ENCODE data around the gene C11orf21. TPM values are rescaled to one million over a fixed set of nuclear protein-coding genes. Genes with fewer than 3 reads are reported as not detected.

Gene C11orf21
- total and polyA plus RNA-seq, 2 of the 8 experiments (the other 6 are each of a cell fraction or from before 2014, with no cell fraction given): not detected

DNA sequence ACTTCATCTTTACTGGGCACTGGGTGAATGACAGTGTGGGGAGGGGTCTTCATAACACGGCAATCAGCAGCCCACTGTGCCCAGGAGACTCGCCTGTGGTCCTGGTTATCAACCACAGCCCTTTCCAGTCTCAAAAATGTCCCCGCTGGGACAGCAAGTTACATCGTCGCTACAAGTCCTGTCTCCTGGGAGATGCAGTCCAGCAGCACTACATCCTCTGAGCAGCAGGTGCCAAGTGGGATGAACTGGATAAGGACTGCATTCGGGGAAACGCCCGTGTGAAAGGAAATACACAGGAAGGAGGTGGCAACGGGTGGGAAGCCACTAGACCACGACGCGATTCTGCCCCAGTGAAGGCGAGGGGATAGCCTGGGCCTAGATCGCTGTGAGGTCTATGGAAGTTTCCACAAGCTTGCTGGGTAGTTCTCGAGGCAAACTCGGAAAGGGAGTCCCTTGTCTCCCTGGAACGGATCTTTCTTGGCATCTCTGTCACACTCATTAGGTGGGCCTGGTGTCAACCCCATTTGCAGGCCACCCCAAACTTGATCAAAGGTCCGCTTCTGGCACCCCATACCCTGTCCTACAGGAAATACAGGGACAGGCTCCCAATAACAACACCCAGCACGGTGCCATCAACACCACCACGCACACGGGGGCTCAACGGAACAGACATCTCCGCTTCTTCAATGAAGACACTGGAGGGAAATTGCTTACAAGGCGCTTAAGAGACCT lies 35.7 kb downstream of the C11orf21 start:
- 89% methylated on average over 24 of the region's 24 CpGs; no CpG with 5 or more reads in 1 of the 2 experiments for WGBS, 2 experiments (ENCODE audit: extremely low coverage in 1 of 2, insufficient coverage in 1 of 2, insufficient read length in 1 of 2, insufficient replicate concordance in 2 of 2, low coverage in 1 of 2, low lambda C conversion rate in 2 of 2, missing lambda C conversion rate in 1 of 2)
- DNase-seq (ENCODE audit: low read depth in 1 of 2, low spot score in 2 of 2) (no peak), FAIRE-seq (no peak)
- H4K8ac ChIP-seq (ENCODE audit: extremely low read depth, insufficient read depth, low read length): no peak overlapping the region
- peaks cover 0 to 6% (median 0%) of the 10 kb centered on the region in 4 experiments; a peak in 1 of 8 replicates for H3K36me3 ChIP-seq (ENCODE audit: control insufficient read depth in 2 of 4, insufficient read depth in 4 of 4, low read length in 3 of 4)
- no peak overlapping the region for H2BK5ac ChIP-seq (ENCODE audit: low read depth, low read length)
- no peak overlapping the region for H3K4me3 ChIP-seq (ENCODE audit: extremely low read depth in 1 of 4, insufficient read depth in 2 of 4, low read depth in 3 of 4, low read length in 4 of 4)
- no peaks in the 10 kb centered on the region for H3K79me1 ChIP-seq (ENCODE audit: low read depth, low read length)
- H4K5ac ChIP-seq (ENCODE audit: insufficient read length, low read depth, low read length): no peak overlapping the region
- no peak overlapping the region for H3K9ac ChIP-seq (replicated peaks in 1 of 4; ENCODE audit: extremely low read depth in 1 of 4, low read depth in 3 of 4, low read length in 3 of 4)
- H3K14ac ChIP-seq (ENCODE audit: insufficient read length): no peak overlapping the region
- no peak overlapping the region for H3K4ac ChIP-seq (replicated peaks; ENCODE audit: insufficient read length, low read depth, low read length)
- no peak overlapping the region for H2AK5ac ChIP-seq (ENCODE audit: low read depth, low read length)
- no peak overlapping the region for H3K23ac ChIP-seq (ENCODE audit: insufficient read length)
- no peak overlapping the region for H2BK20ac ChIP-seq (ENCODE audit: low read length)
- peak overlapping the region; percentile 9; the same call in 1 of the 2 replicates for H2BK12ac ChIP-seq (ENCODE audit: low read depth, low read length)
- ChIA-PET POLR2A (ENCODE audit: partially characterized antibody) (no interaction called here), CTCF (ENCODE audit: partially characterized antibody) (interaction anchor here (0.5 to 1.2 kb wide), 5 partner anchors 10 to 1423 kb away, joined by 3 to 5 read pairs (median 3); no protein-coding TSS in a partner anchor)
- no peak overlapping the region for H2AFZ ChIP-seq (ENCODE audit: low read length)
- no peaks in the 10 kb centered on the region for H3K79me2 ChIP-seq (ENCODE audit: control insufficient read depth in 1 of 2, insufficient read depth in 2 of 2, low read length in 2 of 2)
- no peak overlapping the region for H3K27ac ChIP-seq (ENCODE audit: low read depth, low read length)
- peaks cover 0 to 11% (median 1%) of the 10 kb centered on the region in 4 experiments; a peak in 3 of 7 replicates for H3K4me1 ChIP-seq (replicated peaks in 1 of 4; ENCODE audit: control insufficient read depth in 3 of 4, insufficient read depth in 4 of 4, low read length in 3 of 4)
- peaks cover 0 to 10% of the 10 kb centered on the region in 2 experiments; a peak in 1 of 4 replicates for H3K9me3 ChIP-seq (ENCODE audit: insufficient read depth in 2 of 2, low read depth in 1 of 2, low read length in 1 of 2)
- H2BK15ac ChIP-seq (ENCODE audit: low read length): no peak overlapping the region
- no peak overlapping the region for H3K4me2 ChIP-seq (ENCODE audit: insufficient read depth in 1 of 2, low read depth in 2 of 2, low read length in 2 of 2)
- H3K23me2 ChIP-seq (ENCODE audit: low read depth, low read length): peaks cover 4% of the 10 kb centered on the region; the same call in 1 of the 2 replicates
- no peak overlapping the region for H2BK120ac ChIP-seq (replicated peaks; ENCODE audit: low read depth, low read length)
- H3K56ac ChIP-seq (replicated peaks; ENCODE audit: insufficient read length, low read depth, low read length): no peak overlapping the region
- peaks cover 0 to 1% of the 10 kb centered on the region in 2 experiments for H4K20me1 ChIP-seq (replicated peaks in 1 of 2; ENCODE audit: control insufficient read depth in 1 of 2, insufficient read depth in 2 of 2, low read length in 2 of 2)
- H3K18ac ChIP-seq (ENCODE audit: extremely low read depth, low read length): no peak overlapping the region
- no peak overlapping the region for H4K91ac ChIP-seq (replicated peaks; ENCODE audit: insufficient read length, low read length)
- peaks cover 14 to 61% (median 44%) of the 10 kb centered on the region in 4 experiments for H3K27me3 ChIP-seq (replicated peaks in 1 of 4; ENCODE audit: control insufficient read depth in 3 of 4, extremely low read depth in 1 of 4, insufficient read depth in 3 of 4, low read length in 3 of 4)
- TF ChIP-seq SP1 (IDR thresholded peaks at IDR 0.05; ENCODE audit: low read depth, low read length) (no peak), SP4 (IDR thresholded peaks at IDR 0.05; ENCODE audit: low read length) (no peak), GTF2F1 (IDR thresholded peaks at IDR 0.05; ENCODE audit: borderline replicate concordance, low read depth, low read length) (no peak), CBX5 (IDR thresholded peaks at IDR 0.05; ENCODE audit: low read depth, low read length) (no peak), YY1 (IDR thresholded peaks at IDR 0.05; ENCODE audit: low read depth, low read length) (no peak), NANOG (IDR thresholded peaks at IDR 0.05; ENCODE audit: insufficient read depth, low read depth, low read length, poor library complexity, severe bottlenecking) (no peak), ZNF274 (IDR thresholded peaks at IDR 0.05; ENCODE audit: borderline replicate concordance, extremely low read depth, low read length) (no peak), SAP30 (IDR thresholded peaks at IDR 0.05; ENCODE audit: insufficient read depth, insufficient replicate concordance, low read length) (no peak), KDM1A (IDR thresholded peaks at IDR 0.05; ENCODE audit: borderline replicate concordance, low read length) (no peak)
- TF ChIP-seq, protein P1, sequence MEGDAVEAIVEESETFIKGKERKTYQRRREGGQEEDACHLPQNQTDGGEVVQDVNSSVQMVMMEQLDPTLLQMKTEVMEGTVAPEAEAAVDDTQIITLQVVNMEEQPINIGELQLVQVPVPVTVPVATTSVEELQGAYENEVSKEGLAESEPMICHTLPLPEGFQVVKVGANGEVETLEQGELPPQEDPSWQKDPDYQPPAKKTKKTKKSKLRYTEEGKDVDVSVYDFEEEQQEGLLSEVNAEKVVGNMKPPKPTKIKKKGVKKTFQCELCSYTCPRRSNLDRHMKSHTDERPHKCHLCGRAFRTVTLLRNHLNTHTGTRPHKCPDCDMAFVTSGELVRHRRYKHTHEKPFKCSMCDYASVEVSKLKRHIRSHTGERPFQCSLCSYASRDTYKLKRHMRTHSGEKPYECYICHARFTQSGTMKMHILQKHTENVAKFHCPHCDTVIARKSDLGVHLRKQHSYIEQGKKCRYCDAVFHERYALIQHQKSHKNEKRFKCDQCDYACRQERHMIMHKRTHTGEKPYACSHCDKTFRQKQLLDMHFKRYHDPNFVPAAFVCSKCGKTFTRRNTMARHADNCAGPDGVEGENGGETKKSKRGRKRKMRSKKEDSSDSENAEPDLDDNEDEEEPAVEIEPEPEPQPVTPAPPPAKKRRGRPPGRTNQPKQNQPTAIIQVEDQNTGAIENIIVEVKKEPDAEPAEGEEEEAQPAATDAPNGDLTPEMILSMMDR (IDR thresholded peaks at IDR 0.05; ENCODE audit: control extremely low read depth in 1 of 3, insufficient read depth in 1 of 3, low read depth in 1 of 3, low read length in 3 of 3): no peak

Measured in H1 (cell line).